NCI-H510A (cell line): ENCODE results near the gene TMEM94.

Experiments used
- DNase-seq: peaks from one replicate; lab custom pipeline; 2025; lab: John Stamatoyannopoulos, UW

TMEM94 gene

GRCh38 chr17:75498039-75498725 is 41.7 kb downstream of the TMEM94 start:
- DNase-seq = no peak

- DNase-seq = no peak
These were observed 42.3 kb downstream of the TMEM94 start for GRCh38 chr17:75498726-75499213.

- no peak for DNase-seq
These were observed 43.0 kb downstream of the TMEM94 start for GRCh38 chr17:75499313-75500022.

GRCh38 chr17:75500419-75501216 is 44.2 kb downstream of the TMEM94 start:
- DNase-seq = no peak

GRCh38 chr17:75501378-75502071 is 45.1 kb downstream of the TMEM94 start:
- no peak for DNase-seq

GRCh38 chr17:75502072-75502720 is 45.8 kb downstream of the TMEM94 start:
- DNase-seq = no peak

- no peak for DNase-seq
These were observed 46.4 kb downstream of the TMEM94 start for GRCh38 chr17:75502721-75503329.

GRCh38 chr17:75503337-75503950 is 47.0 kb downstream of the TMEM94 start:
- no peak for DNase-seq

- DNase-seq = no peak
These were observed 47.5 kb downstream of the TMEM94 start for GRCh38 chr17:75503976-75504346.

GRCh38 chr17:75504347-75505151 is 48.1 kb downstream of the TMEM94 start:
- no peak for DNase-seq

- no peak for DNase-seq
These were observed 48.6 kb downstream of the TMEM94 start for GRCh38 chr17:75505152-75505409.

GRCh38 chr17:75505640-75506039 is 49.2 kb downstream of the TMEM94 start:
- DNase-seq = no peak

- no peak for DNase-seq
These were observed 49.7 kb downstream of the TMEM94 start for GRCh38 chr17:75506134-75506533.

- DNase-seq = no peak
These were observed 50.5 kb downstream of the TMEM94 start for GRCh38 chr17:75506888-75507287.

- DNase-seq = no peak
These were observed 51.6 kb downstream of the TMEM94 start for GRCh38 chr17:75507733-75508719.

- DNase-seq = no peak
These were observed 52.5 kb downstream of the TMEM94 start for GRCh38 chr17:75508931-75509361.

GRCh38 chr17:75509528-75510258 is 53.3 kb downstream of the TMEM94 start:
- DNase-seq = no peak

GRCh38 chr17:75511270-75511609 is 54.8 kb downstream of the TMEM94 start:
- no peak for DNase-seq
